Kidney epithelial cell (primary cell): ENCODE measurements around the gene BMPR1B. TPM values are rescaled to one million over a fixed set of nuclear protein-coding genes. Genes with fewer than 3 reads are reported as not detected.

Source experiments
- DNase-seq: peaks from one replicate; pipeline ENCODE4 v3.0.0-alpha.2; 2010; ENCODE audit warnings: low read depth
- H3K27me3 ChIP-seq: 2 replicates; pipeline ENCODE4 v1.6.0; 2011; ENCODE audit warnings: low read length; ENCODE audit not compliant: control insufficient read depth, insufficient read depth
- H3K36me3 ChIP-seq: 2 replicates; pipeline ENCODE4 v1.5.1; 2011; ENCODE audit warnings: low read length; ENCODE audit not compliant: control insufficient read depth, insufficient read depth
- H3K4me3 ChIP-seq: 2 replicates; pipeline ENCODE4 v1.5.1; 2011; ENCODE audit warnings: low read depth, mild to moderate bottlenecking, control low read depth, low read length
- total RNA-seq: library from RNA; depleted of rRNA; stranded (reverse); fragments of >200 nt; gene quantifications from 2 replicates; pipeline ENCODE4 v1.2.3, GENCODE V29; 2015
- TF ChIP-seq, protein P1 (sequence below): IDR thresholded peaks from 2 replicates; pipeline ENCODE4 v1.5.1; 2011; ENCODE audit warnings: mild to moderate bottlenecking, moderate library complexity, low read length, control low read depth, inconsistent platforms; ENCODE audit not compliant: insufficient read depth, poor library complexity, severe bottlenecking

BMPR1B gene
- total RNA-seq, 1 donor from 2014 or later: 9.2 TPM

DNA sequence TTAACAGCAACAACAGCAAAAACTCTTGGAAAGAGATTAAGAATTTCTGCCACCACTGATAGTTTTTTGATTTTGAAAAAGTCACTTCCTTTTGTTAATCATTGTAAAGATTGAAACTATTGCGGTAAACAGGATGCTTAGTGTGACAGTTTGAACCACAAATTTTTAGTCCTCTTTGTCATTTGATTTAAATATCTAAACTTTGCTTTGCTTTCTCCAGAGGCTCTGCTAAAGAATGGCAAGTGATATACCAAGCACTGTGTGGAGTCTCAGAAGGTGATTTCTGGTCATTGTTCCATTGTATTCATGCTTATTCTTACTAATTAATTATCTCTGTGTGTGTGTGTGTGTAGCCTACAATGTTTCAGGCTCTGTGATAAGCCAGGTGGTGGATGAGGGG is 155.6 kb downstream of the BMPR1B start:
- DNase-seq: no peak
- TF ChIP-seq, protein P1, sequence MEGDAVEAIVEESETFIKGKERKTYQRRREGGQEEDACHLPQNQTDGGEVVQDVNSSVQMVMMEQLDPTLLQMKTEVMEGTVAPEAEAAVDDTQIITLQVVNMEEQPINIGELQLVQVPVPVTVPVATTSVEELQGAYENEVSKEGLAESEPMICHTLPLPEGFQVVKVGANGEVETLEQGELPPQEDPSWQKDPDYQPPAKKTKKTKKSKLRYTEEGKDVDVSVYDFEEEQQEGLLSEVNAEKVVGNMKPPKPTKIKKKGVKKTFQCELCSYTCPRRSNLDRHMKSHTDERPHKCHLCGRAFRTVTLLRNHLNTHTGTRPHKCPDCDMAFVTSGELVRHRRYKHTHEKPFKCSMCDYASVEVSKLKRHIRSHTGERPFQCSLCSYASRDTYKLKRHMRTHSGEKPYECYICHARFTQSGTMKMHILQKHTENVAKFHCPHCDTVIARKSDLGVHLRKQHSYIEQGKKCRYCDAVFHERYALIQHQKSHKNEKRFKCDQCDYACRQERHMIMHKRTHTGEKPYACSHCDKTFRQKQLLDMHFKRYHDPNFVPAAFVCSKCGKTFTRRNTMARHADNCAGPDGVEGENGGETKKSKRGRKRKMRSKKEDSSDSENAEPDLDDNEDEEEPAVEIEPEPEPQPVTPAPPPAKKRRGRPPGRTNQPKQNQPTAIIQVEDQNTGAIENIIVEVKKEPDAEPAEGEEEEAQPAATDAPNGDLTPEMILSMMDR: no peak

DNA sequence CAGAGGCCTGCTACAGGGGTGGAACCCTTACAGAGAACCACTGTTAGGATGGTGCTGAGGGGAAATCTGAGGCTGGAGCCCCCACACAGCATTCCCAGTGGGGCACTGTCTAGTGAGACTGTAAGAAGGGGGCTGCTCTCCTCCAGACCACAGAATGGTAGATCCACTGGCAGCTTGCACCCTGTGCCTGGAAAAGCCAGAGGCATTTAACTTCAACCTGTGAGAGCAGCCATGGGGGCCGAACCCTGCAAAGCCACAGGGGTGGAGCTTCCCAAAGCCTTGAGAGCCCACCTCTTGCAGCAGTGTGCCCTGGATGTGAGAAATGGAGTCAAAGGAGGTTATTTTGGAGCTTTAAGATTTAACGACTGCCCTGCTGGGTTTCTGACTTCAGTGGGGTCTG is 159.4 kb downstream of the BMPR1B start:
- Histone ChIP-seq H3K36me3 (no peaks in the 10 kb centered on the region), H3K27me3 (no peaks in the 10 kb centered on the region), H3K4me3 (no peak overlapping the region)
- DNase-seq: no peak
- TF ChIP-seq, protein P1: no peak

More for the DNA sequence above, 155.6 kb downstream of the BMPR1B start:
- no peaks in the 10 kb centered on the region for H3K27me3 ChIP-seq
- no peak overlapping the region for H3K4me3 ChIP-seq
- H3K36me3 ChIP-seq: no peaks in the 10 kb centered on the region

DNA sequence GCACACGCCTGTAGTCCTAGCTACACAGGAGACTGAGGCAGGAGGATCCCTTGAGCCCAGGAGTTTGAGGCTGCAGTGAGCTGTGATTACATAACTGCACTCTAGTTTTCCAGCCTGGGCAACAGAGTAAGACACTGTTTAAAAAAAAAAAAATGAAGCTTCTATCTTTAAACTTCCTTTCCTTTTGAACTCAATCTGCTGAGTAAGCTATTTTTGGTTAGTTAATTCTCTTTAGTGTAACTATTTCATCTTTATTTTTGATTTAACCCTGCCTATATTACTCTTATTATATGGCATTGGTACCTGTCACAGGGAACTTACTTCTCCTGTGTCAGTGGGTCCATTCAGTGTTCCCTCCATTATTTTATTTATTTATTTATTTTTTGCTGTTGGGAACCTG is 160.8 kb downstream of the BMPR1B start:
- no peak for DNase-seq
- no peak overlapping the region for H3K4me3 ChIP-seq
- TF ChIP-seq, protein P1: no peak
- no peaks in the 10 kb centered on the region for H3K36me3 ChIP-seq
- no peaks in the 10 kb centered on the region for H3K27me3 ChIP-seq

DNA sequence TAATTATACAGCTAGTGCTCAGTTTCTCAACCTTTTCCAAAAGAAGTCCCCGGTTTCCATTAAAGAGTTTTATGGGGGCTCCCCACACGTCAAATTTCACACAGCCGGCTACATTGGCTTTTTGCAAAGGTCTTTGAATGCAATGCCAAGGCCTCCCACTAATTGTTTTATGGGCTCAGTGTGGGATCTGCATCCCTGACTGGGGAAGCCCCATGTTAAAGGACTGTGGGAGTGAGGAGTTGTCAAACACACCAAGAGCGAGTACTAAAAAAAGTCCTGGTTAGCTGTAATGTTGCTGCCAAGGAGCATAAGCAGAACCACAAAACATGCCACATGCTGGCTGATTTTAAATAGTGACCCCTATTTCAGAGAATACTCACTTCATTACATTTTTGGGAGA is 162.6 kb downstream of the BMPR1B start:
- Histone ChIP-seq H3K4me3 (no peak overlapping the region), H3K27me3 (no peaks in the 10 kb centered on the region), H3K36me3 (no peaks in the 10 kb centered on the region)
- DNase-seq: no peak
- TF ChIP-seq, protein P1: no peak

DNA sequence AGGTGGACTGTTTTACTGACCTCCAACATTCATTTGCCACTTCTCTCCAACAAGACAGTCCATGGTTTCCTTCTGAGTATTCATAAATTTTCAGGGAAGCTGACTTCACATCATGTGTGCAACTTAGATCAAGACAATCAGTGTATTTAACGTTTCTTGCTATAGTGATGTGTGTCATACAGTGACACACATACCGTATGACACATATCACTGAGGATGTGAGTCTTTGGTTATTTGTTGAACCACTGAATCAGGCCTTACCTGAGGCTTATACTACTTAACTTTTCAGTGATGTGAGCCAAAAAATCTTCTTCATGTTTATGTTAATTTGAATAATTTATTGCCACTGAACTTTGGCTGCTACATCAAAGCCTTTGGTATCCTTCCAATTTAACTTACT is 166.8 kb downstream of the BMPR1B start:
- no peaks in the 10 kb centered on the region for H3K36me3 ChIP-seq
- TF ChIP-seq, protein P1: no peak
- no peak overlapping the region for H3K4me3 ChIP-seq
- H3K27me3 ChIP-seq: no peaks in the 10 kb centered on the region
- DNase-seq: no peak

DNA sequence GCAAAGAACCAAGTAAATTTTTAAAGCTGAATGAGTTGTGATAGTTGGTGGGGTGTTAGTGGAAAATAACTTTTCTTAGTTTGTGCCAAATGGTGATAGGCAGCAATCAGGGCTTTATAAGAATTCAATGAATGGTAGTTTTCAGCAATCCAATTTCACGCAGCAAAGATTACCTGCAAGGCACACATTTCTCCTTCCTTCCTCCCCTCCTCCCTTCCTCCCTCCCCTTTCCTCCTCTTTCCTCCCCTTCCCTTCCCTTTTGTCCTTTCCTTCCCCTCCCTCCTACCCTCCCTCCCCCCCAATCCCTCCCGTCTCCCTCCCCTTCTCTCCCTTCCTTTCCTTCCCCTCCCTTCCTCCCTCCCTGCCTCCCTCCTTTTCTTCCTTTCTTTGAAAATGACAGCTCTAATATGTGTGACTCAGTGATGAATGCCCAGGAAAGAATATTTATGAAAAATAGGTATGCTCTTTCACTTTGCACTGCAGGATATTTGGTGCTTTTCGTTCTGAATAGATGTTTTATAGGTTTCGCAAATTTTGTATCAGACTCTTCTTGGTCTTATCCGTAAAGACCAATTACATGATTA is 168.1 kb downstream of the BMPR1B start:
- no peak for DNase-seq
- TF ChIP-seq, protein P1: no peak
- no peaks in the 10 kb centered on the region for H3K36me3 ChIP-seq
- H3K4me3 ChIP-seq: no peak overlapping the region
- no peaks in the 10 kb centered on the region for H3K27me3 ChIP-seq
